ENCODE results near the gene USB1. TPM values are rescaled to one million over a fixed set of nuclear protein-coding genes. Genes with fewer than 3 reads are reported as not detected.

Gene USB1
- total and polyA plus RNA-seq, 7 experiments from 2014 or later: 26.8 to 50.8 (median 28.9) TPM

DNA sequence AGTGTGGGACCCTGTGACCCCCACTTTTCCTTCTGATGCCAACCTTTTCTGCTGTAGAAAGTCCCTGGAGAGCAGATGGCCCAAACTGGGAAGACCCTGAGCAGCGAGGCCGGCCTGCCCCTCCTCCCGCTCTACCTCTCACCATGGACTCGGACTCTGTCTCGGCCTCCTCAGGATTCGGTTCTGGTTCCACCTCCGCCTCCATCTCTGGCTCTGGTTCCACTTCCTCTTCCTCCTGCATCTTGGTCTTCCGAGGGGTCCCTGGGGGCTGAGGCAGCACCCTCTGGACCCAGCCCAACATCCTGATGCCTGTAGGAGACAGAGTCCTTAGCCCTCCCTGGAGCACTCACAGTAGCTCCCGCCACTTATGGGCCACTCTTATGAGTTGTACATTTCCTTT, 34.2 kb upstream of the USB1 start:
- H3K36me3 Mint-ChIP-seq: no peaks in the 10 kb centered on the region
- POLR2A ChIA-PET: no interaction called here

DNA sequence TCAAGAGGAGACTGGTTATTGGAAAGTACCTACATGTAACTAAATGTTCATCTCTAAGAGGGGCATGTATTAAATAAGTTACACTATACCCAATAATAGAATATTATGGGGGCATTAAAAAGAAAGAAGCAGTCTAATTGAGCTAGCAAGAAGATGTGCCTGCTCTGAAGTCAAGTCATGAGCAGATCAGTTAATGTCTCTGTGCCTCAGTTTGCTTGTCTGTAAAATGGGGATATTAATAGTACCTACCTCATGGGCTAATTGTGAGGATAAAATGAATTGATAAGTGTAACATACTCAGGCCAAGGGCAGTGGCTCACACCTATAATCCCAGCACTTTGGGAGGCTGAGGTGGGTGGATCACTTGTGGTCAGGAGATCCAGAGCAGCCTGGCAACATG, 33.3 kb upstream of the USB1 start:
- Mint-ChIP-seq H3K9me3 (peaks cover 0 to 2% (median 0%) of the 10 kb centered on the region in 11 donors), H3K27me3 (no peaks in the 10 kb centered on the region), H3K36me3 (no peaks in the 10 kb centered on the region), H3K4me1 (peaks cover 0 to 6% (median 0%) of the 10 kb centered on the region in 7 donors), H3K4me3 (no peak overlapping the region), H3K27ac (no peak overlapping the region)
- intact Hi-C loops (cut with micrococcal nuclease): no loop called here
- no peaks in the 10 kb centered on the region for H3K36me3 ChIP-seq (ENCODE audit: control insufficient read depth in 2 of 3, insufficient read depth in 3 of 3, low read length in 3 of 3)
- H3K9me3 ChIP-seq (ENCODE audit: control insufficient read depth in 2 of 3, low read length in 3 of 3): no peaks in the 10 kb centered on the region
- H3K27ac ChIP-seq (ENCODE audit: low read depth, low read length): no peak overlapping the region
- no peak for DNase-seq
- H3K4me3 ChIP-seq (ENCODE audit: low read length): no peak overlapping the region
- ChIA-PET CTCF (no interaction called here), POLR2A (no interaction called here)
- ATAC-seq: no peak
- no peaks in the 10 kb centered on the region for H3K27me3 ChIP-seq (ENCODE audit: control insufficient read depth in 2 of 2, insufficient read depth in 2 of 2, low read length in 2 of 2)
- no peaks in the 10 kb centered on the region for H3K4me1 ChIP-seq (ENCODE audit: control insufficient read depth in 2 of 2, insufficient read depth in 2 of 2, low read length in 2 of 2)

More for the DNA sequence above, 34.2 kb upstream of the USB1 start:
- Mint-ChIP-seq H3K9me3 (no peaks in the 10 kb centered on the region), H3K4me3 (no peak overlapping the region), H3K27ac (no peak overlapping the region), H3K27me3 (no peaks in the 10 kb centered on the region), H3K4me1 (peaks cover 0 to 3% (median 0%) of the 10 kb centered on the region in 7 donors)
- H3K4me1 ChIP-seq (ENCODE audit: control insufficient read depth in 2 of 2, insufficient read depth in 2 of 2, low read length in 2 of 2): no peaks in the 10 kb centered on the region
- no peaks in the 10 kb centered on the region for H3K9me3 ChIP-seq (ENCODE audit: control insufficient read depth in 2 of 3, low read length in 3 of 3)
- DNase-seq (no peak), ATAC-seq (no peak)
- no peak overlapping the region for H3K4me3 ChIP-seq (ENCODE audit: low read length)
- CTCF ChIA-PET: no interaction called here
- intact Hi-C loops (cut with micrococcal nuclease): no loop called here
- H3K36me3 ChIP-seq (ENCODE audit: control insufficient read depth in 2 of 3, insufficient read depth in 3 of 3, low read length in 3 of 3): no peaks in the 10 kb centered on the region
- no peak overlapping the region for H3K27ac ChIP-seq (ENCODE audit: low read depth, low read length)
- H3K27me3 ChIP-seq (ENCODE audit: control insufficient read depth in 2 of 2, insufficient read depth in 2 of 2, low read length in 2 of 2): no peaks in the 10 kb centered on the region

DNA sequence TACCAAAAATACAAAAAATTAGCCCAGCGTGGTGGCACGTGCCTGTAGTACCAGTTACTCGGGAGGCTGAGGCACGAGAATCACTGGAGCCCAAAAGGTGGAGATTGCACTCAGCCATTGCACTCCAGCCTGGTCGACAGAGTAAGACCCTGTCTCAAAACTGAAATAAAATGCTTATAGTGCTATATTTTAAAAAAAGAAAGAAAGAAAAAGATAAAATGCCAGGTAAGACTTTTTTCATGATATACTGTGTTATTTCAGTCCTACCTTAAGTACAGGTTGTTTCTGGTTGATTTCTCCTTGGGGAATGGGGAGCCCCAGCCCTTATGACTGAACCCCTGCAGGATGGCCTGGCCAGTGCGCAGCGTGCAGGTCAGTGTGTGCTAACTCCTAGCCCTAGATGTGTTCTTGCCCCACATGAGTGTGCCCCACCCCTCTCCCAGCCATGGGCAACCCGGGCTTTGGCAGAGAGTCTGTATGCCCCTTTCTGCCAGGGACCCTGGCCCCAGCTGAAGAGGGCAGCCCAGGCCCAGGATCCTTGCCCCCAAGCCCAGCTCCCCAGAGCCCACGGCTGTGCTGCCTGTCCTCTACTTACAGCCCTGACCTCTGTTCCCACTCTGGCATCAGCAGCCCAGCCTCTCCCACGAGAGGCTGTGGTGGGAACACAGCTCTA, 31.6 kb upstream of the USB1 start:
- Mint-ChIP-seq H3K27me3 (peaks cover 0 to 4% (median 0%) of the 10 kb centered on the region in 5 donors), H3K27ac (no peak overlapping the region), H3K9me3 (peaks cover 0 to 2% (median 0%) of the 10 kb centered on the region in 11 donors), H3K36me3 (no peaks in the 10 kb centered on the region), H3K4me1 (peaks cover 0 to 6% (median 0%) of the 10 kb centered on the region in 7 donors), H3K4me3 (no peak overlapping the region)
- intact Hi-C loops (cut with micrococcal nuclease): no loop called here
- no peaks in the 10 kb centered on the region for H3K4me1 ChIP-seq (ENCODE audit: control insufficient read depth in 2 of 2, insufficient read depth in 2 of 2, low read length in 2 of 2)
- H3K9me3 ChIP-seq (ENCODE audit: control insufficient read depth in 2 of 3, low read length in 3 of 3): no peaks in the 10 kb centered on the region
- H3K27me3 ChIP-seq (ENCODE audit: control insufficient read depth in 2 of 2, insufficient read depth in 2 of 2, low read length in 2 of 2): no peaks in the 10 kb centered on the region
- DNase-seq: no peak
- H3K4me3 ChIP-seq (ENCODE audit: low read length): no peak overlapping the region
- H3K36me3 ChIP-seq (ENCODE audit: control insufficient read depth in 2 of 3, insufficient read depth in 3 of 3, low read length in 3 of 3): no peaks in the 10 kb centered on the region
- ChIA-PET CTCF (no interaction called here), POLR2A (no interaction called here)
- no peak overlapping the region for H3K27ac ChIP-seq (ENCODE audit: low read depth, low read length)
- no peak for ATAC-seq

DNA sequence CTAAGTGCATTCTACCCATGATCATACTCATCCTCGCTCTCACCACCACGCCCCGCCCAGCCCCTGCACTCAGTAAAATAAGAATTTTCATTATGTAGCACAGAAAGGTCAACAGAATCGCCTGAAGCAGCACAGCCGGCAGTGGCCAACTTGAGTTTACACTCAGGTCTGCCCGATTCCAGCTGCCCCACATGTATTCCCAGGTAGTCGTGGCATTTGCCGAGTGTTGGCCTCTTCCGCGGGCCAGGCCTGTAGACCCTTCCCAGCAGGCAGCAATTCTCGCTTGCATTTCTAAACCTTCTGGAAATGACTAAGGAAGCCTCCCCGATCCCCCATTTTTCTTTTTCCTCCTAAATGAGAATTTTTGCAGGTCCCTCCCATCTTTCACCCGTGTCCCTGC, 30.9 kb upstream of the USB1 start:
- Histone ChIP-seq H3K4me1 (ENCODE audit: control insufficient read depth in 2 of 2, insufficient read depth in 2 of 2, low read length in 2 of 2) (no peaks in the 10 kb centered on the region), H3K27ac (ENCODE audit: low read depth, low read length) (no peak overlapping the region), H3K27me3 (ENCODE audit: control insufficient read depth in 2 of 2, insufficient read depth in 2 of 2, low read length in 2 of 2) (no peaks in the 10 kb centered on the region), H3K9me3 (ENCODE audit: control insufficient read depth in 2 of 3, low read length in 3 of 3) (no peaks in the 10 kb centered on the region), H3K4me3 (ENCODE audit: low read length) (no peak overlapping the region), H3K36me3 (ENCODE audit: control insufficient read depth in 2 of 3, insufficient read depth in 3 of 3, low read length in 3 of 3) (no peaks in the 10 kb centered on the region)
- Mint-ChIP-seq H3K4me3 (no peak overlapping the region), H3K4me1 (peaks cover 0 to 6% (median 0%) of the 10 kb centered on the region in 7 donors), H3K9me3 (peaks cover 0 to 2% (median 0%) of the 10 kb centered on the region in 11 donors), H3K36me3 (no peaks in the 10 kb centered on the region), H3K27ac (no peak overlapping the region), H3K27me3 (peaks cover 0 to 4% (median 0%) of the 10 kb centered on the region in 5 donors)
- DNase-seq (no peak), ATAC-seq (no peak)
- intact Hi-C loops (cut with micrococcal nuclease): no loop called here
- ChIA-PET CTCF (no interaction called here), POLR2A (no interaction called here)

DNA sequence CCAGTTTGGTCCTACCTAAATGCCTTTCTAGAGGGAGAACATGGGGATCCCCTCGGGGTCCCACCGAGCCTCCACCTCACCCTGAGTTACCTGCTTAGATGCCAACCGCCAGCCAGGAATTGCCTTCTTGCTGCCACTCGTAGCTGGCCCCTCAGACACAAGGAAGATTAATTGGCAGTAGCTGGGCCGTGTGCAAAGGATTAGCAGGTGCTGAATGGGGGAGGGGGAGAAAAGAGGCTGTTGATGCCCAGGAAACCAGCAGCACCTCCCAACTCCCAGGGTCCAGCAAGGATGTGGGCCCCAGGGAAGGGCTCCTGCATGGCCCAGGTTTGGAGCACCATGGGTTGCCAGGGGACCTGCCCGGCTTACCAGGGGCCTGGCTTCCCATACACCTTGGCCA, 30.2 kb upstream of the USB1 start, which contains the start of gene CNGB1:
TSS of gene CNGB1 (minus strand) at position 159 of the 400 bp plus-strand sequence. CDS start 3,842 bp downstream, outside the sequence.
- CTCF ChIA-PET: no interaction called here
- peak within 1 kb of the TSS in 1 of 9 donors; percentile 41 for H3K27ac Mint-ChIP-seq
- POLR2A ChIA-PET: no interaction called here

DNA sequence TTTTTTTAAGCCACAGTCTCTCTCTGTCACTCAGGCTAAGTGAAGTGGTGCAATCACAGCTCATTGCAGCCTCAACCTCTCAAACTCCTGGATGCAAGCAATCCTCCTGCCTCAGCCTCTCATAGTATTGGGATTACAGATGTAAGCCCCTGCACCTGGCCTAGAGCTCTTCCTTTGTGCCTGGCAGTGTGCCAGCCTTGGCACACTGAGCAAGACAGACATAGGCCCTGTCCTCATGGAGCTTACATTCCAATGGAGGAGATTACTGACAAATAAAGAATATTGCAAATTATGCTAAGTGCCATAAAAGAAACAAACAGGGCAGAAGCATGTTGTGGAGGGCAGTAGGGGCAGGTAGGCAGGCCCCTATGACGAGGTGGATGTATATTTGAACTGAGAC, 29.4 kb upstream of the USB1 start:
- Mint-ChIP-seq H3K27ac (peak overlapping the region in 1 of 9 donors; percentile 44), H3K9me3 (peaks cover 0 to 2% (median 0%) of the 10 kb centered on the region in 11 donors), H3K4me3 (no peak overlapping the region), H3K4me1 (peaks cover 0 to 6% (median 0%) of the 10 kb centered on the region in 7 donors), H3K36me3 (no peaks in the 10 kb centered on the region), H3K27me3 (peaks cover 0 to 4% (median 0%) of the 10 kb centered on the region in 5 donors)
- no peaks in the 10 kb centered on the region for H3K36me3 ChIP-seq (ENCODE audit: control insufficient read depth in 2 of 3, insufficient read depth in 3 of 3, low read length in 3 of 3)
- ChIA-PET POLR2A (no interaction called here), CTCF (no interaction called here)
- H3K4me3 ChIP-seq (ENCODE audit: low read length): no peak overlapping the region
- intact Hi-C loops (cut with micrococcal nuclease): no loop called here
- DNase-seq (no peak), ATAC-seq (no peak)
- no peaks in the 10 kb centered on the region for H3K27me3 ChIP-seq (ENCODE audit: control insufficient read depth in 2 of 2, insufficient read depth in 2 of 2, low read length in 2 of 2)
- H3K27ac ChIP-seq (ENCODE audit: low read depth, low read length): no peak overlapping the region
- no peaks in the 10 kb centered on the region for H3K4me1 ChIP-seq (ENCODE audit: control insufficient read depth in 2 of 2, insufficient read depth in 2 of 2, low read length in 2 of 2)
- H3K9me3 ChIP-seq (ENCODE audit: control insufficient read depth in 2 of 3, low read length in 3 of 3): no peaks in the 10 kb centered on the region

More for the DNA sequence above, 30.2 kb upstream of the USB1 start, which contains the start of gene CNGB1:
- no peaks in the 10 kb centered on the region for H3K27me3 ChIP-seq (ENCODE audit: control insufficient read depth in 2 of 2, insufficient read depth in 2 of 2, low read length in 2 of 2)
- ATAC-seq: no peak
- no peaks in the 10 kb centered on the region for H3K36me3 ChIP-seq (ENCODE audit: control insufficient read depth in 2 of 3, insufficient read depth in 3 of 3, low read length in 3 of 3)
- no peak within 1 kb of the TSS for H3K27ac ChIP-seq (ENCODE audit: low read depth, low read length)
- no peaks in the 10 kb centered on the region for H3K9me3 ChIP-seq (ENCODE audit: control insufficient read depth in 2 of 3, low read length in 3 of 3)
- Mint-ChIP-seq H3K9me3 (peaks cover 0 to 2% (median 0%) of the 10 kb centered on the region in 11 donors), H3K4me1 (peaks cover 0 to 6% (median 0%) of the 10 kb centered on the region in 7 donors), H3K27me3 (peaks cover 0 to 4% (median 0%) of the 10 kb centered on the region in 5 donors), H3K4me3 (no peak within 1 kb of the TSS), H3K36me3 (no peaks in the 10 kb centered on the region)
- intact Hi-C loops (cut with micrococcal nuclease): no loop called here
- H3K4me1 ChIP-seq (ENCODE audit: control insufficient read depth in 2 of 2, insufficient read depth in 2 of 2, low read length in 2 of 2): no peaks in the 10 kb centered on the region
- no peak within 1 kb of the TSS for H3K4me3 ChIP-seq (ENCODE audit: low read length)
- no peak for DNase-seq

DNA sequence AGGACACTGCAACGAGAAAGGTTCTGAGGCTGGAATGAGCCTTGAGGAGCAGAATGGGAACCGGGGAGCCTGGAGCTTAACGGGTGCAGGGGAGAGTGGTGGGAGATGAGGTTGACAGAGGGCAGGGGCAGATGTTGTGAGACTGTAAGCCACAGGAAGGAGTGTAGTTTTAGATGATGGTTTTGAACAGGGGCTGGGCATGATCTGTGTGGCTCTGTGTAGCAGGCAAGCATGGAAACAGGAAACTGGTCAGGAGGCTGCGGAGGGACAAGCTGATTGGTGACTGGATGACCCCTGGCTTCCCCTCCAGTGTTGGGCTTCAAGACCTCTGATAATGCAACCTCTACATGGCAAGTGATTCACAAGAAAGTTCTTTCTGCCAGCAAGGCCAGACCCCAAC, 28.9 kb upstream of the USB1 start:
- CTCF ChIA-PET: no interaction called here
- no peaks in the 10 kb centered on the region for H3K9me3 ChIP-seq (ENCODE audit: control insufficient read depth in 2 of 3, low read length in 3 of 3)
- H3K27ac ChIP-seq (ENCODE audit: low read depth, low read length): no peak overlapping the region
- DNase-seq: no peak
- H3K4me3 Mint-ChIP-seq: no peak overlapping the region
- peak overlapping the region in 3 of 9 donors; percentile 44 to 72 (median 71) for H3K27ac Mint-ChIP-seq
- no peak for ATAC-seq
- no peaks in the 10 kb centered on the region for H3K36me3 ChIP-seq (ENCODE audit: control insufficient read depth in 2 of 3, insufficient read depth in 3 of 3, low read length in 3 of 3)
- no peaks in the 10 kb centered on the region for H3K4me1 ChIP-seq (ENCODE audit: control insufficient read depth in 2 of 2, insufficient read depth in 2 of 2, low read length in 2 of 2)
- POLR2A ChIA-PET: no interaction called here
- peaks cover 0 to 6% (median 0%) of the 10 kb centered on the region in 7 donors for H3K4me1 Mint-ChIP-seq
- no peaks in the 10 kb centered on the region for H3K36me3 Mint-ChIP-seq
- peaks cover 0 to 2% (median 0%) of the 10 kb centered on the region in 11 donors for H3K9me3 Mint-ChIP-seq
- H3K4me3 ChIP-seq (ENCODE audit: low read length): no peak overlapping the region
- H3K27me3 Mint-ChIP-seq: peaks cover 0 to 4% (median 0%) of the 10 kb centered on the region in 5 donors
- H3K27me3 ChIP-seq (ENCODE audit: control insufficient read depth in 2 of 2, insufficient read depth in 2 of 2, low read length in 2 of 2): no peaks in the 10 kb centered on the region
- intact Hi-C loops (cut with micrococcal nuclease): no loop called here

Measured in naive thymus-derived CD4-positive, alpha-beta T cell (primary cell).